GM04503 (cell line): Measurements from ENCODE around the gene ALKBH6.
A peak's percentile ranks its signal among the peaks of the same experiment; 100 is the strongest.
"Not testable (repeated sequence)": the region's sequence is repeated elsewhere in the genome, so short reads cannot be mapped to it uniquely, and the experiment has no call there.

Source experiments
- DNase-seq: peaks from one replicate; pipeline ENCODE4 v3.0.0-alpha.2; 2012; ENCODE audit warnings: low read depth

The ALKBH6 gene

GRCh38 chr19:36014012-36014924, at the start of gene ALKBH6:
TSS of gene ALKBH6 (minus strand) at chr19:36014213. CDS start at chr19:36013397, 816 bp downstream.
- DNase-seq = peak; percentile 84

- DNase-seq = no peak
These were observed 47.4 kb upstream of the ALKBH6 start for GRCh38 chr19:36061367-36061766.

- DNase-seq = no peak
These were observed 46.4 kb upstream of the ALKBH6 start for GRCh38 chr19:36060430-36060829.

- DNase-seq = no peak
These were observed 45.3 kb upstream of the ALKBH6 start for GRCh38 chr19:36059180-36059910.

- DNase-seq = no peak
These were observed 44.6 kb upstream of the ALKBH6 start for GRCh38 chr19:36058481-36059179.

- no peak for DNase-seq
These were observed 41.0 kb upstream of the ALKBH6 start, which contains the start of gene WDR62 for GRCh38 chr19:36054733-36055686. TSS of gene WDR62 (plus strand) at chr19:36054897. CDS start at chr19:36054972, 75 bp downstream.

- peak; percentile 94 for DNase-seq
These were observed 40.2 kb upstream of the ALKBH6 start, which contains the start of gene THAP8 for GRCh38 chr19:36054119-36054732. TSS of gene THAP8 (minus strand) at chr19:36054285. CDS start at chr19:36054217, 68 bp downstream.

GRCh38 chr19:36051637-36052036, 37.6 kb upstream of the ALKBH6 start:
- DNase-seq = no peak

- no peak for DNase-seq
These were observed 37.2 kb upstream of the ALKBH6 start for GRCh38 chr19:36051236-36051635.

GRCh38 chr19:36049080-36049698, 35.2 kb upstream of the ALKBH6 start:
- DNase-seq = no peak

GRCh38 chr19:36047835-36048234, 33.8 kb upstream of the ALKBH6 start:
- DNase-seq = no peak

GRCh38 chr19:36046443-36047050, 32.5 kb upstream of the ALKBH6 start:
- DNase-seq = no peak

- no peak for DNase-seq
These were observed 29.9 kb upstream of the ALKBH6 start for GRCh38 chr19:36043952-36044351.

- DNase-seq = peak; percentile 81
These were observed 27.8 kb upstream of the ALKBH6 start for GRCh38 chr19:36041831-36042230.

- DNase-seq = not testable (repeated sequence)
These were observed 27.1 kb upstream of the ALKBH6 start for GRCh38 chr19:36041092-36041491.

- DNase-seq = no peak
These were observed 26.5 kb upstream of the ALKBH6 start for GRCh38 chr19:36040495-36040894.

GRCh38 chr19:36032251-36033104, 18.5 kb upstream of the ALKBH6 start, which contains the start of gene CLIP3:
TSS of gene CLIP3 (minus strand) at chr19:36032873. CDS start at chr19:36032357, 516 bp downstream.
- no peak for DNase-seq

GRCh38 chr19:36031308-36031707, 17.3 kb upstream of the ALKBH6 start:
- no peak for DNase-seq
